NCI-H2107 (cell line): ENCODE data around the gene TBX18.

Experiments used
- DNase-seq: peaks from one replicate; lab custom pipeline; 2025; lab: John Stamatoyannopoulos, UW

Gene TBX18

DNA sequence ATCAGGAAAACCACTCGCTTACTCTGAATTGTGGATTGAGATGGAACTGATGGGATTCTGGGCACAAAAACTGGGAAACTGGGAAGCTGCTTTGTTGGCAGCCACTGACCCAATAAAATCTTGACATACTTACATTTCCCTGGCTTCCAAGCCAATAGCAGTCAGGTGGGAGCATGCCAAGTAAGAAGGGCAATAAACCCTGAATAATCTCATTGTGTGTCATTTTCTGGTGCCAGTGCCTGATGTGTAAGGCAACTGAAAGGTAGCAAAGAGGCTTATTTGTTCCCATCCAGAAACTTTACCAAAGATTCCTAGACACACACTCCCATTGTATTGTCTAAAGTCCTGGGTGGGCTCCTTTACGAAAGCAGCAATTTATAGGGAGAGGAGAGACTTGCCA, 93.2 kb downstream of the TBX18 start:
- no peak for DNase-seq

DNA sequence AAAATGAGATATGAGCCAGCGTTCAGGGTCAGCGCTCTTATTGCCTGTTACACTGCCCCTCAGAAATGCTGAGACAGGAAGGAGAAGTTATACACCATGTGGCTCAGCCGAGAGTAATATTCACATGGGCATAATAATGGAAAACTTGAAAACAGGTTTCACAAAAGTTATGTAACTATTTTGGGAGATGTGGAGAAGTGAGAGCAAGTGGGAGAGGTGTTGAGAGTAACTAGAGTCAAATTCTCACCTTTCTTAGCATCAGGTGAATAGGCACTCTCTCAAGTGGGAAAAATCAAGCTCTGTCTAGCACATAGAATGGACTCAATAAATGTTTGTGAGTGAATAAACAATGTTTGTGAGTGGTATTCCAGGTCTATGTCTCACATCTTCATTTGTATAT, 94.5 kb downstream of the TBX18 start:
- no peak for DNase-seq

DNA sequence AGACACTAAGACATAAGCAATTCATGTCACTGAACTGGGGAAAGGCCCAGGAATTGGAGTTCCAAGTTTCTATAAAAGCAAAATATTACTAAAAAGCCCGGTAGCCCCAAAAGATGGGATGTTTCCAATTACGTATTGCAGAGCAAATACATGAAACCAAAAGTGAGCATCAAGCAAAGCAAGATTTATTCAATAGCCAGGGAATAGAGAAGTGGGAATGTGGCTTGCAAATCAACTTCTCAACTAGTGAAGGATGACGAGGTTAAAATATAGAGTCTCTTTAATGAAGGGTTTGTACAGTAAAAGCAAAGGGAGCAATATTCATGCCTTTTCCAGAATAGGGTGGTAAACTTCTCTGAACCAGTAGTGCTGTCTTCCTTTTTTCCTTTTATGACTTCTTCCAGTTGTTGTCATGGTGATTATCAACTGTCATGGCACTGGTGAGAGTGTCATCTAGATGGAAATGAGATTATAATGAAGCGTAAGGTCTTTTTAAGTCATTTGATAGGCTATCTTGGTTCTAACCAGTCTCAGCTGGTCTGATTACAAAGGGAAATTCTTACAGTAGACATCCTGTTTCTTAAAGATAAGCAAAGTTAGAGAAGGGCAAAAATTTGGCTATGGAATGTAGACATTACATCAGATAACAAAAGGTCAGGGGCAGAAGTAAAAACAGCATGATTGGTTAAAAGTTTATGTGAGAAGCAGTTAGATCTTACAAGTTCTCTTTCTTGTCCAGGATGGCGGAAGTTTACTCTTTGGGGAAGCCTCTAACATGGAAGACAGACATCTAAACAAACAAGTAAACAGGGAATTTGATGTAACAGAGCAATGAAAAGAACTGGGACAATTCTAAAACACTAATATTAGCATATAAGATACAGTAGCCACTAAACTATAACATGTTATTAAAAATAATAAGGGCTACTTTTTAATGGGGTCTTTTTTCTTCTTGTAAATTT, 96.9 kb downstream of the TBX18 start:
- DNase-seq, result no peak

DNA sequence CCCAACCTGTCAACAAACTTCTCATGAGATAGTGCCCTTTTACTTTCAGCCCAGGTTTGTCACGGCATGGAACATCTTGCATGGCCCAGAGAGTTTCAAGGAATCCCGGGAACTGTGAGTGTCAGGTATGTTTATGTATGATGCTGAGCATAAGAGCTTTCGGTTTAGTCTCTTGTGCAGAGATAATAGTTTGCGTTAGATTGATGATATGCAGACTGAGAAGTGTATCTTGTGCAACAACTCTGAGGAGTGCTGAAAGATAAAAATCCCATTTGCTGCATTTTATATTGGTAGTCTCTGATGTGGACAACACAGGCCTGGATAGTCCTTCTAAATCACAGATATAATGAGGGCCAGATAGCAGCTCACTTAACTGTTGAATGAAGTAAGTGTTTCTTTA, 99.0 kb downstream of the TBX18 start:
- no peak for DNase-seq

GRCh38 chr6:84663866-84664265, 100.5 kb downstream of the TBX18 start:
- DNase-seq, result no peak

DNA sequence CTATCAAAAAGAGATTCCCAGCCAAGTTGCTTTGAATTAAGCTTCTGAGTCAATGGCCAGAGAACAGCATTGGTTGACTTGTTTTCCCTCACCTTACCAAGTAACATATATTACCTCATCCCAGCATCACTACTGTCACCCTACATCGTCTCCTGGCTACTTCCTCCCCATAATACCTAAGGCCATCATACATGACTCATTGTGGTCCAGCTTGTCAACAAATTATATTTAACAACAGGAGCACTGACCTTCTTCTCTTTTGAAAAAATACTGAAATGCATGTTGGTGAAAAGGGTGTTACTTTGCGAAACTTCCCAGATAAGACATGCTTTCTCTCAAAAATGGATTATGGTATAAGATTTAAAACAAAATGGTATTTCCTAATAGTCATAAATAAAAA, 106.9 kb downstream of the TBX18 start:
- no peak for DNase-seq

GRCh38 chr6:84657025-84657424, 107.4 kb downstream of the TBX18 start:
- DNase-seq, result no peak

GRCh38 chr6:84653027-84653551, 111.3 kb downstream of the TBX18 start:
- no peak for DNase-seq

GRCh38 chr6:84652356-84653026, 111.9 kb downstream of the TBX18 start:
- no peak for DNase-seq

GRCh38 chr6:84651583-84651982, 112.8 kb downstream of the TBX18 start:
- no peak for DNase-seq

DNA sequence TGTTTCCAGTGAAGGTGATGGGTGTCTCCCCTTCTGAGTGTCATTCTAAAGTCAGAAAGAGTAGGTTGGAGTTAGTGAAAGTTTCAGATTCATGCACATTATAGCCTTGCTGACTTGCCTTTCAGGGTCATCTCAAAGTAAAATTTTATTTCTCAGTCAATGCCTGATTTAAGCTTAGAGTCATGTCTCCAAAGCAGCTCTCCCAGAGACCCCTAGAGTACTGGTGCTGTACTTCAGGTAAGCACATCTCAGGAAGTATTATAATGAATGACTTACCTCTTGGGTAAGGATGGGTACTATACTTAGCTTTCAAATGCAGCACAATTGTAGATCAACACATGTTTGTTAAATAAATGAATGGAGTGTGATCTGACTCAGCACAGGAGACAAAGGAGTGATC, 116.0 kb downstream of the TBX18 start:
- no peak for DNase-seq

GRCh38 chr6:84645563-84646266, 118.7 kb downstream of the TBX18 start:
- DNase-seq, result no peak

GRCh38 chr6:84645000-84645399, 119.4 kb downstream of the TBX18 start:
- DNase-seq, result no peak

DNA sequence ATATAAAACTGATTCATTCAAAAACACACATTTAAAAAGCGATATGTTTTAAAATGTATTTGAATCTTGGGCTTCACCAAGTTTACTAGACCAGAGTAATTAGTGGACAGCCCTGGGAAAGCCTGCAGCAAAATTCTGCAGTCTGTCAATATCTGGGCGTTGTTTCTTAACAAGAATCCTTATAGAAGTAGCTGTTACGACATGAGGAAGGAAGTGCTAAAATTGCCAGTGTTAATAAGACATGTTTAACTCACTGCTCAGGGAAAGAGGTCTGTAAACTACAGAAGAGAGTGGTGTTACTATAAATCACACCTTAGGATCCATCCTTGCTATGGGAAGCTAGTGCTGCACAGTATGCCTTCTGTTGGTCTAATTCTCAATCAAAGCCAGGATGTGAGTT, 120.6 kb downstream of the TBX18 start:
- DNase-seq, result no peak

- DNase-seq, result no peak
Measured at GRCh38 chr6:84641076-84641475, 123.3 kb downstream of the TBX18 start.

- no peak for DNase-seq
Measured at GRCh38 chr6:84639396-84639795, 125.0 kb downstream of the TBX18 start.

DNA sequence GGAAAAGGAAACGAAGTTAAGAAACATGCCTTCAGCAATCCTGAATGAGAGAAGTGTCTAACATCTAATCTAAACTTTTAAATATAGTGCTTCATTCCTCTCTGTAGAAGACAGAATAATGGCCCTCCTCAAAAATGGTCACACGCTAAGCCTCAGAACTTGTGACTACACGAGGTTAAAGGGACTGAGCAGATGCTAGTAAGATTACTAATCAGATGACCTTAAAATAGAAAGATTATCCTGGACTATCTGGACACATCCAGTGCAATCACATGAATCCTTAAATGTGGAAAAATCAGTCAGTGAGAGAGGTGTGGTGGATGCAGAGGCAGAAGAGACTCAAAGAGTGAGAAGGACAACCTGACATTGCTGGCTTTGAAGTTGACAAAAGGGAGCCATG, 126.1 kb downstream of the TBX18 start:
- DNase-seq, result no peak
